NCI-H187 treated with DMSO at 0.1 percent for 48 hours (cell line): ENCODE measurements around the gene PTPRF.
"Not testable (repeated sequence)": the region's sequence is repeated elsewhere in the genome, so short reads cannot be mapped to it uniquely, and the experiment has no call there.

ENCODE experiments used
- DNase-seq: peaks from one replicate; lab custom pipeline; 2025; lab: John Stamatoyannopoulos, UW

PTPRF gene

DNA sequence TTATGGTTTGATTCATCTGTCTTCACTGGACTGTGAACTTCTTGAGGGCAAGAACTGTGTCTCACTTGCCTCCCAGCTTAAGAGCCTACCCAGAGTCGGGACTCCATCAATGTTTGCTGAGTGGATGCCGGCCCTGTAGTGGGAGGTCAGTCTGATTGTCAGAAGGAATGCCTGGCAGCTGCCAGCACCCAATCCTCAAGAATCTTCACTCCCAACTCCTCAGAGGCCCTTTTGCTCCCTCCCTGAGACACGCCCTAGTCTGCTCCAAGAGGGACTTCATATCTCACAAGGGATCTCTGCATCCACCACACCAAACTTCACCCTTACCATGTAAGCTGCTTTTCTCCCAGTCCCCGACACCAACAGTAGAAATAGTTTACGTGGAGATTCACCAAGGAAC lies 104.0 kb downstream of the PTPRF start:
- no peak for DNase-seq

DNA sequence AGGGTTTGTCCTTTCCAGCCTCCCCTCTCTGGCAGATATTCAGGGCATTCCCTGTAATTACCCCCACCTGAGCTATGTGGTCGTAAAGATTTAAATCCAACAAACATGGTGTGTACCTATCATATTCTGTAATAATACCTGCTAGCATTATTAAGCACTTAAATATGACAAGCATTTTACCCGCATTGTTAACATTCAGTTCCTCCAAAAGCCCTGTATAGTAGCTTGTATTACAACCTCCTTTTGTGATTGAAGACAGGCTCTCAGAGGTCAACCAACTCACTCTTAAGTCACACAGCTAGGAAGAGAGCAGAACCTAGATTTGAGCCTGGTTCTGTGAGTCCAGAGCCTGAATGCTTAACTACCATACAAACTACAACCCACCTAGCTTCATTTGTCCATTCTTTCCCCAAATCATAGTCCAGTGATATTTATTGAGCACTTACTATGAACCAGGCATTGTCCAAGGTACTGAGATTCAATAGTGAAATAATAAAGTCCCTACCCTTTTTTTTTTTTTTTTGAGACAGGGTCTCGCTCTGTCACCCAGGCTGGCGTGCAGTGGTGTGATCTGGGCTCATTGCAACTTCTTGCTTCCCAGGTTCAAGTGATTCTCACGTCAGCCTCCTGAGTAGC lies 105.4 kb downstream of the PTPRF start:
- DNase-seq, result no peak

DNA sequence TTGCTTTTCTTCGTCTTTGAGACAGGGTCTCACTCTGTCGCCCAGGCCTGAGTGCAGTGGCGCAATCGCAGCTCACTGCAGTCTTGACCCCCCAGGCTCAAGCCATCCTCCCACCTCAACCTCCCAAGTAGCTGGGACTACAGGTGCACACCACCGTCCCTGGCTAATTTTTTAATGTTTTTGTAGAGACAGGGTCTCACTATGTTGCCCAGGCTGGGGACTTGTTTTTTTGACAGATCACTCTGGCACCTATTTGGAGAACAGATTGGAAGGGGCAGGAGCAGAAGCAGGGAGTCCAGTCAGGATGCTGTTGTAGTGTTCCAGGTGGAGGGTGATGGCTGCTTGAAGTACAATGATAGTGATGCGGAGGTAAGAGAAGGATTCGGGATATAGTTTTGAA lies 106.6 kb downstream of the PTPRF start:
- no peak for DNase-seq

DNA sequence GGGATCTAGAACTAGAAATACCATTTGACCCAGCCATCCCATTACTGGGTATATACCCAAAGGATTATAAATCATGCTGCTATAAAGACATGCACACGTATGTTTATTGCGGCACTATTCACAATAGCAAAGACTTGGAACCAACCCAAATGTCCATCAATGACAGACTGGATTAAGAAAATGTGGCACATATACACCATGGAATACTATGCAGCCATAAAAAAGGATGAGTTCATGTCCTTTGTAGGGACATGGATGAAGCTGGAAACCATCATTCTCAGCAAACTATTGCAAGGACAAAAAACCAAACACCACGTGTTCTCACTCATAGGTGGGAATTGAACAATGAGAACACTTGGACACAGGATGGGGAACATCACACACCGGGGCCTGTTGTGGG lies 107.7 kb downstream of the PTPRF start:
- not testable (repeated sequence) for DNase-seq

DNA sequence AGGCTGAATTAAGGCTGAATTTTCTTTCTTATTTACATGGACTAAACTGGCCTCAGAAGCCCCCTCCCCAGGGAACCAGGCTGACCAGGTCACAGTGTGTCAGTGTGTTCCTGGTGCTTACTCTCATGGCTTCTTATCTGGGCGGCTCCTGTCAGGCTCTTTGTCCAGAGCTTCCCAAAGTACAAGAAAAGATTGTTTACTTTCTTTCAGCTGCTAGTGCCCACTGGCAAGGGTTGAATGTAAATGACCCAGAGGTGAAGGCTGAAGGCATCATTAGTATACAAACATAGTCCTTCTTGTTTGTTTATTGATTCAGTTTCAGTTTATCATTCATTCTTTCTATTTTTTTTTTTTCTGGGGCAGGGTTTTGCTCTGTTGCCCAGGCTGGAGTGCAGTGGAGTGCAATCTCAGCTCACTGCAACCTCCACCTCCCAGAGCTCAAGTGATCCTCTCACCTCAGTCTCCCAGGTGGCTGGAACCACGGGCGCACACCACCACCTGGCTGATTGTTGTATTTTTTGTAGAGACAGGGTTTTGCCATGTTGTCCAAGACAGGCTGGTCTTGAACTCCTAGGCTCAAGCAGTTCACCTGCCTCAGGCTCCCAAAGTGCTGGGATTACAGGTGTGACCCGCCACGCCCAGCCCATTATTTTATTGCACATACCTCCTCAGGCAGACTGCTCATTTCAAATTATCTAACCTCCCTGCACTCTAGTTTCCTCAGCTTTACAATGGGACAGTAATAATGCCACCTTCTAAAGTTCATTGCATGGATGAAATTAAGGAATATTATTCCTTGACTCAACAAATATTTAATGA lies 109.5 kb downstream of the PTPRF start:
- no peak for DNase-seq

DNA sequence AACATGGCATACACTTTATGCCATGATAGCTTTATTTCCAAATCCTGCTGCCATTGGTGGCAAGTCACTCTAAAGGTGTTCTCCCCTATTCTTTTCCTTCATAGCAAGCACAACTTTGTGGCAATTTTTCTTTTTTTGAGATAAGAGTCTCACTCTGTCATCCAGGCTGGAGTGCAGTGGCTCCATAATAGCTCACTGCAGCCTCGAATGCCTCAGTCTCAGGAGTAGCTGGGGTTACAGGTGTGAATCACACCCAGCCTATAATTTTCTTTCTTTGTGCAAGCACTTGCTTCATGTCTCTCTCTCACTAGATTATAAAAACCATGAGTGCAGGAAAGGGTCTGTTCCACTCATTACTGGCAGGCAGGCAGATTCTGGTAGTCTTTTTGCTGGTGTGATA lies 113.9 kb downstream of the PTPRF start:
- no peak for DNase-seq

DNA sequence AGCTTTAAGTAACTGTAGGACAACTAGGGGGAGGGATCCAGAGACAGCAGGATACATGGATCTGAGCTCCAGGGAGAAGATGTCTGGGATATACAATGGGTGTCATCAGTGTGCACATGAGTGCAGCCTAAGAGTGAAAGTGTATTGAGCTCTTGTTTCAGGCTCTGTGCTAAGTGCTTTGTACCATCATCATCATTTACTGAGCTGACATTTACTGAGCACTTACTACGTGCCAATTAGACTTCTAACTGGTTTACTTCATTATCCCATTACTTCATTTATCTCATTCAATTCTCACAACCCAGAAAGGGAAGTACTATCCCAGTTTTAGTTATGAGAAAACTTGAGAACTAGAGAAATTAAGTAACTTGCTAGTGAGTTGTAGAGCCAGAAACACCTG lies 114.8 kb downstream of the PTPRF start:
- no peak for DNase-seq

DNA sequence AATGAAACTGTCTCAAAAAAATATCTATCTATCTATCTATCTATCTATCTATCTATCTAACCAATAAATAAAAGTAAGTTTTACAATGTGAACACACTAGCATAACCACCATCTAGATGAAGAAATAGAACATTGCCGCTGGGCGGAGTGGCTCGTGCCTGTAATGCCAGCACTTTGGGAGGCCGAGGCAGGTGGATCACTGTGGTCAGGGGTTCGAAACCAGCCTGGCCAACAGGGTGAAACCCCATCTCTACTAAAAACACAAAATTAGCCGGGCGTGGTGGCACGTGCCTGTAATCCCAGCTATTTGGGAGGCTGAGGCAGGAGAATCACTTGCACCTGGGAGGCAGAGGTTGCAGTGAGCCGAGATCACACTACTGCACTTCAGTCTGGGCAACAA lies 116.6 kb downstream of the PTPRF start:
- DNase-seq, result not testable (repeated sequence)

DNA sequence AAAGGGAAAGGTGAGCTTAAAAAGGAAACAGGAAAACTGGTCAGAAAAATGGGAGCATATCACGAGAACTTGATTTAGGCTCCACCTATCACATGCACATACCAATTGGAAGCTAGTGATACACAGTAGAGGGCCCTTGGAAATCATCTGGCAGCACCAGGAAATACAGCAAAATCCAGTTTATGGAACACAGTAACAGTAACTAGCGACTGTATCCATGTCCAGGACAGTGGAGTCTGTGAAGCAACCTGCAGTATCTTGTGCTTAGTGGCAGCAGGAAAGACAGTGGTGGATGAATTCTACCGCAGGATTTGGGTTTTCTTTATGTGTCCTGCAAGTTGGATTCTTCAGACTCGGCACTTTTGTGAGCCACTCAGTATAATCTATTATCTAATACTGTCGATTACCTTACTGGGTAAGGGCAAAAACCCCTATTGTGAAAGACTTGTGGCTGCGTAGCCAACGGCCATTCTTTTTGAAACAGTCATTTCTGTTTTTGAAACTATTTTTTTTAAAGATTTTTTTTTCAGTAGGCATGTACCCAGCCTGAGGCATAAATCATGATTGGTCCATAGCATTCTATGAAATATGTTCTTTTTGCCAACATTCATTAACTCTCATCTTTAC lies 117.7 kb downstream of the PTPRF start:
- no peak for DNase-seq

DNA sequence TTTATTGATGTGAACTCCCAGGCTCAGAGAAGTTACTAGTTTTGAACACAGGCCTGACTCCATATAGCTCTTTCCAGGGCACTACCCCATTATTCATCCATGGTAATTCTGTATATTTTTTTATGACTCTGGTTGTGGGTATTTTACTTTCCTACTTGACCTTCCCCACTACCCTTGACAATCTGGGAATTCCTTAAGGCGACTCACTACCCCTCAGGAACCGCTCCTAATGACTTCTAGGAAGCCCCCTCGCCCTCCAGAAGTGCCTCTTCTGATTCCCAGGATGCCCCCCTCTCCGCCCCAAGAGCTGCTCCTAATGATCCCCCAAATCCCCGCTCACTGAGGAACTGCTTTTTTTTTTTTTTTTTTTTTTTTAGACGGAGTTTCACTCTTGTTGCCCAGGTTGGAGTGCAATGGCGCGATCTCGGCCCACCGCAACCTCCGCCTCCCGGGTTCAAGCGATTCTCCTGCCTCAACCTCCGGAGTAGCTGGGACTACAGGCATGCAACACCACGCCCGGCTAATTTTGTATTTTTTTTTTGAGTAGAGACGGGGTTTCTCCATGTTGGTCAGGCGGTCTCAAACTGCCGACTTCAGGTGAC lies 118.3 kb downstream of the PTPRF start:
- no peak for DNase-seq

DNA sequence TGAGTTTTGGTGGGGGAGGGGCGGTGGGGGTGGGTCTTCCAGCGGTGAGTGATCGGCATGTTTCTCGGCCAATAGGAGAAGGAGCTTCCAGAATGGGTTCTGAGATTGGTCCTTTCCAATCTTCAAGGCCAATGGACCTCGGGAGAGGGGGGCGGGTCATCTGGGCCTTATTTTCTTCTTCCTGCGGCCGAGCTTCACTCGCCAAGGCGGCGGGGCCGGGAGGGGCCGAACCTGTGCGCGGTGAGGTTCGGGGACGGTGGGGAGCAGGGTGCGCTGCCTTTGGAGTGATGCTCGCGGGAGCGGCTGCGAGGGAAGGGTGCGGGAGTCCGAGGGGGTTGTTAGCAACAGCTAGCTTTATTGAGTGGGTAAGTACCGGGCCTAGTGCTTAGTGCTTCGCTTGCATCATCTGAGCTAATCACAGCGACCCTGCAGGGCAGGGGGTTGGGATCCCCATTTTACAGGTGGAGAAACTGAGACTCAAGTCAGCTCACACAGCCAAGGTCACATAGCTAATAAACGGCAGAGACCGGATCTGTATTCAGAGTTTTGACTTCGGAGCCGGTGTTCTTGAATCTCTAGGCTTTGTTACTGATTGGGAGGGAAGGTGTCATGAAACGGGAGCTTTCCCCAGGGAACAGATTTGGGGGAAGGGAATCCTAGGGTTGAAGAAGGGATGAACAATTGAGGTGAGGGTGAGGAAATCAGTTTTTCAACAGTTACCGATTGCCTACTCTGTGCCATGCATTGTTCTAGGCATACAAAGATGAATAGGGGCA lies 119.8 kb downstream of the PTPRF start:
- DNase-seq, result peak; percentile 83

DNA sequence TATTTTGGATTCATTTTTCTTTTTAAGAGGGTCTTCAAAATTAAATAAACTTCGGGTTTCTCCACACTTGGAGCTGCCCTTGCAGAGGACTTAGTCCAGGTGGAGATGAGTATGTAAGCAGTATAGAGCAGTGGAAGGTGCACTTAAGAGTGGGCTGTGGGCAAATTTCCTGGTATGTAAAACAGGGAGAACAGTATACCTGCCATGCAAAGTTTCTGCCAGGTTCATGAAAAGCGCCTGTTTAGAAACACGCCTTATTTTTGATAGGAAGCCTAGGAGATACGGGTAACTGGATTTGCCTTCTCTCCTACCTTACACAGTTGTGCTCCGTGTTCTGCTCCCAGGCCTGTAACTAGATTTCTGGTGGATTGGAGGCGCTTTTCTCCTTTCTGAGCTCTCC lies 120.5 kb downstream of the PTPRF start:
- no peak for DNase-seq

DNA sequence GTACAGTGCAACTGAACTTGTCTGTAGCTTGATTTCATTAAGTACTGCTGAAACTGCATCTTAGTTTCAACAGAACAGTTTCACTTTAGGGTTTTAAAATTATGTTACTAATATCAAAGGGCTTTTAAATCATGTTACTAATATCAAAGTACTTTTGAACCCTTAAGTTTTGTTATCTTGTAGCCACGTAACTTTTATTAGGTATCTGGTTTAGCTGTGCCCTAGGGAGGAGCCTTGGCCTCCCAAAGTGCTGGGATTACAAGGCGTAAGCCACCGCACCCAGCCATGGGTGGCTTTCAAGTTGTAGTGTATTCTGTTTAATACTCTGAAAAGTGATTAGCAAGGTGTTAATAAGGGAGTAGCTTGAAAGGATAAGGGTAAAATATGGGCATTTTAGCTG lies 121.2 kb downstream of the PTPRF start:
- no peak for DNase-seq

DNA sequence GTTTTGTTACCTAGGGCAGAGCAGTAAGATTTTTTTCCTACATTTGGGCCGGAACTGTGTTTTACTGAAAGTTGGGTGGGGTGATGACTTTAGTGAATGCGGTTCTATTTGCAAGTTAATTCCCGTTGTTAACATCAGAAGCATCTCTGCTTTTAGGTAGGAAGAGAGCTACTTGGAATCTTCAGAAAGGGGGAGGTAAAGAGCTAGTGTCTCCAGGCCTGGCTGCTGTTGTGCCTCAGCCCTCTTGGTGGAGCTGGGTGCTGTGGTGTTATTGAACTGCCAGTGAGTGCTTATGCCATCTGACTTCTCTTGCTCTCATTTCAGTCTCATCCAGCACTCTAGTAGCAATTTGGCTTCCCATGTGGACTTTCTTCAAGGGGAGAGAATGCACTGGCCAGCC lies 122.7 kb downstream of the PTPRF start:
- DNase-seq, result no peak

DNA sequence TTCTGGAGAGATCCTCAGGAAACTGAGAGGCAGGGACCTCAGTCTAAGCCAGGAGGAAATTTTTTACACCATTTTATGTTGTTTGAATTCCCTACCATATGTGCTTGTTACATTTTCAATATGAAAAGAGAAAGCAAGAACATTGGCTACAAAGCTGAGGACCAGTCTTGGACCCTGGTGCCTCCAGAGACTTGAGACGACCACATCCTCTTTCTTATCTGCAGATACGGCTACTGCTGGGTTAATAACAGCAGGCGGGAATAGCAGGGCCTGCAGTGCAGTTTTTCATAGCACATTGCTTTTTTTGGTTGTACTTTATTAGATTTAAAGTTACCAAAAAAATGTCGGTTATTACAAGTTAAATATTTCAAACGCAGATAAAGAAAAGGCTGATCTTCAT lies 123.2 kb downstream of the PTPRF start:
- DNase-seq, result no peak

DNA sequence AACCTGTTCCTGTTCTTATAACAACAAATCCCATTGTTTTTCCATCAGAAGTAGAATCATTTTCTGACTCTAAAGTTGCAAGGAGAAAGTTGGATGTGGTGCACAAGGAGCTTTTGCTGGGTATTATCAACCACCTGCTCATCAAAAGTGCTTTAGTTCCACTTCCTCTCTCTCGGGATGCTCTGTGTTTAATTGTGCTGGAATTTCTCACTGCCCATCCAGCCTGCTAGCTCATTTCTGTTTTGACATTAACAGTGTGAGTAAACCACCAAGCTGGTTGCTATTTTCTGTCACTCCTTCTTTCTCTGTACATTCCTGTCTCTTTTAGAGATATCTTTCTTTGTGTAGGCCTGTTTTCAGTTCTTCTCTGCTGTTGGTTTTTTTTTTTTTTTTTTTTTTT lies 125.3 kb downstream of the PTPRF start:
- DNase-seq, result no peak

DNA sequence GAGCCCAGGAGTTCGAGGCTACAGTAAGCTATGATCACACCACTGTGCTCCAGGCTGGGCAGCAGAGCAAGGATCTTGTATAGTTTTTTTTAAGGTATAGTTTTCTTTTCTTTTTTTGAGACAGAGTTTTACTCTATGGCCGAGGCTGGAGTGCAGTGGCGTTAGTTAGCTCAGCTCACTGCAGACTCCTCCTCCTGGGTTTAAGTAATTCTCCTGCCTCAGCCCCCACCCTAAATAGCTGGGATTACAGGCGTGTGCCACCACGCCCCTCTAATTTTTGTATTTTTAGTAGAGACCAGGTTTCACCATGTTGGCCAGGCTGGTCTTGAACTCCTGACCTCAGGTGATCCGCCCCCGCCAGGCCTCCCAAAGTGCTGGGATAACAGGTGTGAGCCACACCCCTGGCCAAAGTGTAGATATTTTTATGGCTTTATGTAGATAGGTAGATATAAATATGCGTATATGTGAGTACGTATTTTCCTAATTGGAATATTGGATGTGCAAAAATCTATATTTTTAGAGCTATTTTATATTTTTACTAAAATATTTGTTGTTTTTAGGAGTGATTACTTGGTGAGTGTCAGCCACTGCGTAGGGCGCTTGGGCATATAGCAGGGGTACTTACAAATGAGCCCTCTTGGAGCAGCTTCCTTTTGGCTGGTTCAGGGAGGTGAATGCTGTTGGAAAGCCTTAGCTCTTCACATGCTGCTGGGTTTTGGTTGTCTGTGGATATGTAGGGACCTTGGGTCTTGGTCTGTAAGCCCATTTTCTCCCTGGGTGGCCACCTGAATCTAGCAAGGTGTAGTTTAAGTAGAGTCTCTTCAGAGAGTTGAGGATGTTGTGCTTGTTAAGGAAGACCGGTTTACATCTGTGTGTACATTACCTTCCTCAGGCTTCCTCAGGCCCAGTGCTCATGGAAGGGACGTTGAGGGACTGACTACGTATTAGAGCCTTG lies 128.8 kb downstream of the PTPRF start:
- DNase-seq, result no peak

DNA sequence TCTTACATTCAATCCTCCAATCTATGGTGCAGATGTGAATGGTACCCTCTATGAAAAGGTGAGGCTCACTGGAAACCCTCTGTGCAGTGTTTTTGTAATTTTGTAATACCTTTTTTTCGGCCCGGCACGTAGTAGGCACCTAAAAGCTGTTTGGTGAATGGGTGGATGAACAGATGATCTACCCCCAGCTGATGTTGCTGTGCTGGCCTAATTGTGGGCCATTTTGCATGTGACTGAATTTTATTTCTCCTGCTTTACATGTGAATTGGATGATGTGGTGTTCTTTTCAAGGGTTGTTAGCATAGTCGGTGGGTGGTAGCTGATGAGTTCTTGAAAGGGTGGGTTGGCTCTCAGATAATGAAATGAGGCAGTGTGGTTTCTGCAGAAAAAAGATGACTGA lies 129.7 kb downstream of the PTPRF start:
- no peak for DNase-seq

DNA sequence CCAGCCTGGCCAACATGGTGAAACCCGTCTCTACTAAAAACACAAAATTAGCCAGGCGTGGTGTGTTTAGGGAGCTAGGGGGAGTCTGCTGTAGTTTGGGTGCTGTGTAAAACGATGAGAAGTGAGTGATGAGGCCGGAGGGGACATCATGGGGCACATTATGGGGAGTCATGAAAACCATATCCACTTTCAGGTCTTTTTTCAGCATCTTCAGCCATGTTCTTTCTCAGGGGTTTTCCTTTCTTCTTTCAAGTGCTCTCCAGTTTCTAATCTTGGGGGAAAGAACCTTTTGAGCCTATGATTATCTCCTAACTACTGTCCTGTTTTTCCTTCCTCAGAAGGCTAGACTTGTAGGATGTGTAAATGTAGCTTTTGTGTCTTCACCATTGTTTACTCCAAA lies 133.7 kb downstream of the PTPRF start:
- DNase-seq, result no peak

DNA sequence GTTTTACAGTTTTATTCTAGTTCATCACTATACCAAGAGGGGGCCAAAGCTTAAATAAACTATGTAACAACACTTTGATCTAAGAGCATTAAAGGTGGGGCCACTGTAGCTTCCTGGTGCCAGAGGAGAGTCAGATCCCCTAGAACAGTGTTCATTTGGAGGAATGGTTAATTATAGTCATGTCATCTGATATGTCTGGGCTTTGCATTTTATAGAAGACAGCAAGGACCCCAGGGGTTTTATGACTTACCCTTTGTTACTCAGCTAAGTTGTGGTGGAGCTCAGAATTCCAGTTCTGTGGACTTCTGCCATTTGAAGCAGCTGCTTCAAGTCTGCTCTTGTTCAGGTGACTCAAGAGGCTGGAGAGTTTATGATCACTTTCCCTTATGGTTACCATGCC lies 135.9 kb downstream of the PTPRF start:
- DNase-seq, result no peak

DNA sequence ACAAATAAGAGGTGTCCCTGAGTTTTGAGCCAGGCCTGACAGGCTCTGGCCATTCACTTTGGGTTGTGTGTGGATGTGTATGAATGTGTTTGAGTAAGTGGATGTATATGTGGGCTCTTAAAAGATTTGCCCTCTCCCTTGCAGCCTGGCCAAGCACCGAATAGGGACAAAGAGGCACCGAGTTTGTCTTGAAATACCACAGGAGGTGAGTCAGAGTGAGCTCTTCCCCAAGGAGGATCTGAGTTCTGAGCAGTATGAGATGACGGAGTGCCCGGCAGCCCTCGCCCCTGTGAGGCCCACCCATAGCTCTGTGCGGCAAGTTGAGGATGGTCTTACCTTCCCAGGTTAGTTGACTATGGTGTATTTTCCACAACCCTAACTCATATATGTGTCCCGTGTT lies 138.3 kb downstream of the PTPRF start:
- no peak for DNase-seq
